ENCODE data around the gene MBNL1. TPM values are rescaled to one million over a fixed set of nuclear protein-coding genes. Genes with fewer than 3 reads are reported as not detected.

MBNL1 gene
- total RNA-seq, 1 experiment from 2014 or later, result 139 TPM

DNA sequence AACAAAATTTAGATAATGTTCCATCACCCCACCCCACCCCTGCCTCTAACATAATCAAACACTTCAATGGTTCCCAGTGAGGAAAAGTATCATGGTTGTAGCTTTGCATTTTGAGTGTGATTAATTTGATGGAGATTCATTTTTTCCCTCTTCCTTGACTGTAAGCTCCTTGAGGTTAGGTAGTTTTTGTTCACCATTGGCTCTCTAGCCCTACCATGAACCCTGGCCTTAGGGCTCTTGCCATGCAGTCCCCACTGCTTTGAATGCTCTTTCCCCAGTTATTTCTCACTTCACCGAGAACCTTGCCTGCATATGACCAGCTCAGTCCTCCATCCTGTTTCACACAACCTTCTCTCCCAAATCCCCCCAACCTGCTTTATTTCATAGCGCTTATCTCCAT is 5.0 kb upstream of the MBNL1 start:
- CTCF ChIA-PET, result interaction anchor here (0.7 kb wide), 1 partner anchor 10 kb away, joined by 3 read pairs; no protein-coding TSS in a partner anchor
- no TSS peak for BruUV-seq (replicated peaks)
- intact Hi-C loops (cut with micrococcal nuclease), result no loop called here
- Mint-ChIP-seq H3K9me3 (ENCODE audit: unreplicated experiment) (no peaks in the 10 kb centered on the region), H3K4me3 (ENCODE audit: unreplicated experiment) (no peak overlapping the region), H3K36me3 (ENCODE audit: insufficient read depth, unreplicated experiment) (no peaks in the 10 kb centered on the region), H3K4me1 (ENCODE audit: insufficient read depth, unreplicated experiment) (peaks cover 26% of the 10 kb centered on the region), H3K27me3 (ENCODE audit: insufficient read depth, unreplicated experiment) (no peaks in the 10 kb centered on the region), H3K27ac (ENCODE audit: low read depth, unreplicated experiment) (no peak overlapping the region)
- POLR2A ChIA-PET, result no interaction called here
- TF ChIP-seq, protein P1, sequence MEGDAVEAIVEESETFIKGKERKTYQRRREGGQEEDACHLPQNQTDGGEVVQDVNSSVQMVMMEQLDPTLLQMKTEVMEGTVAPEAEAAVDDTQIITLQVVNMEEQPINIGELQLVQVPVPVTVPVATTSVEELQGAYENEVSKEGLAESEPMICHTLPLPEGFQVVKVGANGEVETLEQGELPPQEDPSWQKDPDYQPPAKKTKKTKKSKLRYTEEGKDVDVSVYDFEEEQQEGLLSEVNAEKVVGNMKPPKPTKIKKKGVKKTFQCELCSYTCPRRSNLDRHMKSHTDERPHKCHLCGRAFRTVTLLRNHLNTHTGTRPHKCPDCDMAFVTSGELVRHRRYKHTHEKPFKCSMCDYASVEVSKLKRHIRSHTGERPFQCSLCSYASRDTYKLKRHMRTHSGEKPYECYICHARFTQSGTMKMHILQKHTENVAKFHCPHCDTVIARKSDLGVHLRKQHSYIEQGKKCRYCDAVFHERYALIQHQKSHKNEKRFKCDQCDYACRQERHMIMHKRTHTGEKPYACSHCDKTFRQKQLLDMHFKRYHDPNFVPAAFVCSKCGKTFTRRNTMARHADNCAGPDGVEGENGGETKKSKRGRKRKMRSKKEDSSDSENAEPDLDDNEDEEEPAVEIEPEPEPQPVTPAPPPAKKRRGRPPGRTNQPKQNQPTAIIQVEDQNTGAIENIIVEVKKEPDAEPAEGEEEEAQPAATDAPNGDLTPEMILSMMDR (IDR thresholded peaks at IDR 0.05; ENCODE audit: unreplicated experiment), result no peak
- no peak for DNase-seq (ENCODE audit: unreplicated experiment)

DNA sequence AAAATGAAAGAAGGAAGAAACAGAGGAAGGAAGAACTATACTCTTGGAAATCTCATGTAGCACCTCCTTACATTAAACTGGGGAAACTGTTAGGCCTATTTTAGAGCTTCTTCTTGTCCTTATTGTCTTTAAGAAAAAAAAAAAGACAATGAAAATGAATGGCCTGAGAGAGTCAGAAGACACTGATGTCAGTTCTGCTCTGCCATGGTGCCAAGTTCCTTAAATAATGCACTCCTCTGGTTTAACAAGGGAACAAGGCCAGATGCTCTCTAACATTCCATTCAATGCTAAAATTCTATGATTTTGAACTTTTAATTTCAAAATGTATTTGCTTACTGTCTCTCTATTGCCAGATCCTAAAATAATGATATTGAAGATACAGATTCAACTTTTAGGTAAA is 4.4 kb upstream of the MBNL1 start:
- ChIA-PET POLR2A (no interaction called here), CTCF (no interaction called here)
- Mint-ChIP-seq H3K4me3 (ENCODE audit: unreplicated experiment) (no peak overlapping the region), H3K27ac (ENCODE audit: low read depth, unreplicated experiment) (no peak overlapping the region), H3K36me3 (ENCODE audit: insufficient read depth, unreplicated experiment) (no peaks in the 10 kb centered on the region), H3K9me3 (ENCODE audit: unreplicated experiment) (no peaks in the 10 kb centered on the region), H3K27me3 (ENCODE audit: insufficient read depth, unreplicated experiment) (no peaks in the 10 kb centered on the region), H3K4me1 (ENCODE audit: insufficient read depth, unreplicated experiment) (peaks cover 20% of the 10 kb centered on the region)
- TF ChIP-seq, protein P1 (IDR thresholded peaks at IDR 0.05; ENCODE audit: unreplicated experiment), result no peak
- no peak for DNase-seq (ENCODE audit: unreplicated experiment)
- BruUV-seq (replicated peaks), result no TSS peak
- intact Hi-C loops (cut with micrococcal nuclease), result no loop called here

DNA sequence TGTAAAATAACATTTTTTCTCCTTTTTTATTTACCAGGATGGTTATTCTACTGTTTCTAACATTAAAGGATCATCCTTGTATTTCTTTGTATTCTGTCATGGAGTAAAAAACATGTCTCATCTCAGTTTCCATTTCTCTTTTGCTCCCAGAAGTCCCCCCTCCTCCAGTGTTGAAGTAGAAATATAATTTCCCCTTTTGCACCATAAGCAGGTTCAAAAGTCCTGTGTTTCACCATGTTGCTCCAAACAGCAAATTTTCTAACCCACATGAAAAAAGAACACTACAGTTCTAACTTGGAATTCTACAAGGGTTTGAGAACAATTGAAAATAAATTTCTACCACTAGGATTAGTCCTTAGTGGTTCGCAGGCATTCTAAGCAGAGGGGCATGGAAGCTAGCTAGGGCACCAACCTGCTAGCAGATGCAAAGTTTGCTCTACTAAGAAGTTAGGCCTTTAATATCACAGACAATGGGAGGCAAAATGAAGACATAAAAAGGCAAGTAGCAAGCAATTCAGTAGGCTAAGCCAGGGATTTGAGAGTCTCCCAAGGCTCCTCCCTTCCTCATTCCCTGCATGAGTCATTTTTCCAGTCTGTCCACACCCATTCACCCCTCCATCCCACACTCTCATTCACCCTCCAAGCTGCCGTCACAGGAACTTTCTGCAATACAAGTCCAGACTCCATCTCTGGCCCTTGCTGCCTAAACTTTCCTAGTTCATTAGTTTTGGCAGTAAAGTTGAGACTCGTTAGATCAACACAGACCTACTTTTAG is 2.3 kb upstream of the MBNL1 start:
- intact Hi-C loops (cut with micrococcal nuclease), result loop anchor here (5.0 kb wide), 1 partner anchor 144 kb away; no protein-coding TSS in a partner anchor
- peak; percentile 97 for DNase-seq (ENCODE audit: unreplicated experiment)
- peak overlapping the region; percentile 80 for H3K27ac Mint-ChIP-seq (ENCODE audit: low read depth, unreplicated experiment)
- TF ChIP-seq, protein P1 (IDR thresholded peaks at IDR 0.05; ENCODE audit: unreplicated experiment), result no peak
- H3K36me3 Mint-ChIP-seq (ENCODE audit: insufficient read depth, unreplicated experiment), result no peaks in the 10 kb centered on the region
- no TSS peak for BruUV-seq (replicated peaks)
- H3K4me3 Mint-ChIP-seq (ENCODE audit: unreplicated experiment), result peak overlapping the region; percentile 90
- no peaks in the 10 kb centered on the region for H3K27me3 Mint-ChIP-seq (ENCODE audit: insufficient read depth, unreplicated experiment)
- H3K9me3 Mint-ChIP-seq (ENCODE audit: unreplicated experiment), result no peaks in the 10 kb centered on the region
- POLR2A ChIA-PET, result interaction anchor here (0.7 to 9.3 kb wide), 11 partner anchors 8 to 925 kb away, joined by 3 to 156 read pairs (median 4); no protein-coding TSS in a partner anchor
- CTCF ChIA-PET, result no interaction called here
- H3K4me1 Mint-ChIP-seq (ENCODE audit: insufficient read depth, unreplicated experiment), result peaks cover 23% of the 10 kb centered on the region

DNA sequence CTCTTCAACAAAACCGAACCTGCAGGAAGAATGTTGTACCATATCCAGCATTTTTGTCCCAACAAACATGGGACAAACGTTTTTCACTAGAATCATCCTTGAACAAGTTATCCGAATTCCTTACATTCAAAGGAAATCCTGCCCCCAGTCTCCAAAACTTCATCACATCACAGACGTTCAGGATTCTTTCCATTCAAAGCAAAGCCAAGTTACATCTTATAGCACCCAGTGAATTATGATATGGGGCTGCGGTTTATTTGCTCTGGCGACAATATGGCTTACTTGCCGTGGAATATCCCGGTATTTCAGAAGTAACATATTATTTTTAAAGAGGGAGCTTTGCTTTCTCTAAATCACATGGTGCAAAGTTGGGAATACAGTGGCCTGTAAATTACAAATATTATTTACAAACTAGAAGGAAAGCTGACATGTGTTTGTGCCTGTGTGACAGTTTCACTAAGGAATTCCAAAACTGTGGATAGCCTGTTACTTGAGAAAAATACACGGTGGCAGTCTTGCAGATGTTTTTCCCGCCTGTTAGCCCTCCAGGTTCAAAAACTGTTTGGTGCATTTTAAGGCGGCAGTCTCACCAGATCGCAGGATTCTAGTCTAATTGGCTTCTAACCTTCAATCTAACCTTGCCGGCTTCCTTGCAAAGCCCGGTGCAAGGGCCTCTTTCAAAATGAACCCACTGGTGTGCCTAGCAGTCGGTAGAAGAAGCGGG is 736 bp upstream of the MBNL1 start:
- TSS peak; percentile 60 for BruUV-seq (replicated peaks)
- POLR2A ChIA-PET, result interaction anchor here (0.6 to 9.3 kb wide), 38 partner anchors 9 to 196 kb away, joined by 3 to 156 read pairs (median 5); no protein-coding TSS in a partner anchor

More for the DNA sequence above, 736 bp upstream of the MBNL1 start:
- H3K27me3 Mint-ChIP-seq (ENCODE audit: insufficient read depth, unreplicated experiment), result no peaks in the 10 kb centered on the region
- intact Hi-C loops (cut with micrococcal nuclease), result loop anchor here (2.0 to 5.0 kb wide), 3 partner anchors 31 to 241 kb away; no protein-coding TSS in a partner anchor
- H3K36me3 Mint-ChIP-seq (ENCODE audit: insufficient read depth, unreplicated experiment), result no peaks in the 10 kb centered on the region
- peaks cover 39% of the 10 kb centered on the region for H3K4me1 Mint-ChIP-seq (ENCODE audit: insufficient read depth, unreplicated experiment)
- CTCF ChIA-PET, result interaction anchor here (0.6 to 1.0 kb wide), 3 partner anchors 131 to 190 kb away, joined by 3 to 5 read pairs (median 3); no protein-coding TSS in a partner anchor
- no peak for DNase-seq (ENCODE audit: unreplicated experiment)
- H3K27ac Mint-ChIP-seq (ENCODE audit: low read depth, unreplicated experiment), result peak overlapping the region; percentile 80
- TF ChIP-seq, protein P1 (IDR thresholded peaks at IDR 0.05; ENCODE audit: unreplicated experiment), result no peak
- peak overlapping the region; percentile 90 for H3K4me3 Mint-ChIP-seq (ENCODE audit: unreplicated experiment)
- H3K9me3 Mint-ChIP-seq (ENCODE audit: unreplicated experiment), result no peaks in the 10 kb centered on the region

Data from MCF 10A (cell line).